ENCODE measurements around the gene PRKD2.
"Not testable (repeated sequence)": the region's sequence is repeated elsewhere in the genome, so short reads cannot be mapped to it uniquely, and the experiment has no call there.

The PRKD2 gene

GRCh38 chr19:46723471-46723870 lies 6.6 kb upstream of the PRKD2 start:
- no peak for DNase-seq

GRCh38 chr19:46723023-46723461 lies 6.1 kb upstream of the PRKD2 start:
- DNase-seq: no peak

- DNase-seq: no peak
These were observed 5.6 kb upstream of the PRKD2 start for GRCh38 chr19:46722421-46723022.

GRCh38 chr19:46722004-46722380 lies 5.1 kb upstream of the PRKD2 start:
- no peak for DNase-seq

GRCh38 chr19:46721269-46722003 lies 4.5 kb upstream of the PRKD2 start:
- DNase-seq: no peak

GRCh38 chr19:46720503-46721239 lies 3.8 kb upstream of the PRKD2 start:
- DNase-seq: no peak

GRCh38 chr19:46719629-46720502 lies 3.0 kb upstream of the PRKD2 start:
- DNase-seq: no peak

GRCh38 chr19:46718934-46719622 lies 2.2 kb upstream of the PRKD2 start:
- DNase-seq: no peak

GRCh38 chr19:46718157-46718933 lies 1.4 kb upstream of the PRKD2 start:
- peak; percentile 64 for DNase-seq

- DNase-seq: no peak
These were observed 816 bp upstream of the PRKD2 start for GRCh38 chr19:46717716-46718143.

GRCh38 chr19:46716672-46717033 lies 261 bp downstream of the PRKD2 start:
- DNase-seq: no peak

GRCh38 chr19:46715975-46716671 lies 791 bp downstream of the PRKD2 start:
- no peak for DNase-seq

- no peak for DNase-seq
These were observed 1.3 kb downstream of the PRKD2 start for GRCh38 chr19:46715620-46715974.

GRCh38 chr19:46714444-46715106 lies 2.3 kb downstream of the PRKD2 start:
- no peak for DNase-seq

GRCh38 chr19:46713781-46714443 lies 3.0 kb downstream of the PRKD2 start:
- peak; percentile 76 for DNase-seq

- DNase-seq: not testable (repeated sequence)
These were observed 4.1 kb downstream of the PRKD2 start for GRCh38 chr19:46712768-46713338.

GRCh38 chr19:46710687-46711086 lies 6.2 kb downstream of the PRKD2 start:
- DNase-seq: no peak

- peak; percentile 95 for DNase-seq
These were observed 12.4 kb downstream of the PRKD2 start for GRCh38 chr19:46704379-46705076.

GRCh38 chr19:46700704-46701103 lies 16.2 kb downstream of the PRKD2 start:
- DNase-seq: no peak
